Activated naive CD4-positive, alpha-beta T cell treated with anti-CD3 and anti-CD28 coated beads, Interleukin-2, amount 10 ng/mL, durations not matched to agents 7 days and 5 days (primary cell): ENCODE data around the gene EMILIN1.
"Not testable (repeated sequence)": the region's sequence is repeated elsewhere in the genome, so short reads cannot be mapped to it uniquely, and the experiment has no call there.

Experiments used
- CTCF ChIA-PET: fragments of 350-600 bp; sonication (Branson Sonifier 250); formaldehyde crosslinking; loops from one replicate; lab custom pipeline; 2021; ENCODE audit warnings: antibody characterized with exemption; lab: Charles Lee
- DNase-seq: peaks from one replicate; pipeline ENCODE4 v3.0.0-alpha.2; 2020
- H3K27ac Mint-ChIP-seq: one replicate; pipeline ENCODE4 v1.8.0; 2021; ENCODE audit warnings: mild to moderate bottlenecking, moderate library complexity, mixed read lengths
- H3K27me3 Mint-ChIP-seq: one replicate; pipeline ENCODE4 v1.8.0; 2021; ENCODE audit warnings: mild to moderate bottlenecking, mixed read lengths
- H3K36me3 Mint-ChIP-seq: one replicate; pipeline ENCODE4 v1.8.0; 2021; ENCODE audit warnings: mixed read lengths
- H3K4me1 Mint-ChIP-seq: one replicate; pipeline ENCODE4 v1.8.0; 2021; ENCODE audit warnings: mixed read lengths
- H3K4me3 Mint-ChIP-seq: one replicate; pipeline ENCODE4 v1.8.0; 2021; ENCODE audit warnings: mild to moderate bottlenecking, moderate library complexity, mixed read lengths
- H3K9me3 Mint-ChIP-seq: one replicate; pipeline ENCODE4 v1.8.0; 2021; ENCODE audit warnings: mixed read lengths

The EMILIN1 gene

GRCh38 chr2:27067385-27067784, 11.0 kb upstream of the EMILIN1 start:
- DNase-seq = no peak
- Mint-ChIP-seq H3K4me3 (no peak overlapping the region), H3K36me3 (peaks cover 56% of the 10 kb centered on the region), H3K9me3 (no peaks in the 10 kb centered on the region), H3K27ac (peak overlapping the region; percentile 55), H3K4me1 (peaks cover 45% of the 10 kb centered on the region), H3K27me3 (no peaks in the 10 kb centered on the region)
- CTCF ChIA-PET = no interaction called here

- CTCF ChIA-PET = interaction anchor here (0.8 kb wide), 1 partner anchor 11 kb away, joined by 3 read pairs; no protein-coding TSS in a partner anchor
These were observed 9.0 kb upstream of the EMILIN1 start for GRCh38 chr2:27069436-27069835.

GRCh38 chr2:27069961-27070618, 8.3 kb upstream of the EMILIN1 start:
- peaks cover 46% of the 10 kb centered on the region for H3K36me3 Mint-ChIP-seq
- peaks cover 68% of the 10 kb centered on the region for H3K4me1 Mint-ChIP-seq
- H3K4me3 Mint-ChIP-seq = peak overlapping the region; percentile 99
- H3K27ac Mint-ChIP-seq = peak overlapping the region; percentile 98
- no peaks in the 10 kb centered on the region for H3K9me3 Mint-ChIP-seq
- DNase-seq = no peak
- H3K27me3 Mint-ChIP-seq = no peaks in the 10 kb centered on the region
- CTCF ChIA-PET = no interaction called here

More at GRCh38 chr2:27069436-27069835, 9.0 kb upstream of the EMILIN1 start:
- no peaks in the 10 kb centered on the region for H3K9me3 Mint-ChIP-seq
- H3K27me3 Mint-ChIP-seq = no peaks in the 10 kb centered on the region
- H3K36me3 Mint-ChIP-seq = peaks cover 49% of the 10 kb centered on the region
- no peak overlapping the region for H3K27ac Mint-ChIP-seq
- peaks cover 62% of the 10 kb centered on the region for H3K4me1 Mint-ChIP-seq
- no peak for DNase-seq
- peak overlapping the region; percentile 99 for H3K4me3 Mint-ChIP-seq

- Mint-ChIP-seq H3K27ac (peak overlapping the region; percentile 98), H3K36me3 (peaks cover 40% of the 10 kb centered on the region), H3K9me3 (no peaks in the 10 kb centered on the region), H3K4me1 (peaks cover 71% of the 10 kb centered on the region), H3K4me3 (peak overlapping the region; percentile 99), H3K27me3 (no peaks in the 10 kb centered on the region)
- DNase-seq = no peak
- CTCF ChIA-PET = interaction anchor here (1.0 to 1.6 kb wide), 3 partner anchors 10 to 109 kb away, joined by 3 to 6 read pairs (median 5); partner anchors contain the start of gene AGBL5
These were observed 7.7 kb upstream of the EMILIN1 start for GRCh38 chr2:27070653-27071276.

GRCh38 chr2:27071277-27071989, 7.0 kb upstream of the EMILIN1 start, which contains the start of gene OST4:
OST4 (minus strand) TSS chr2:27071654.
- H3K9me3 Mint-ChIP-seq = no peaks in the 10 kb centered on the region
- peak within 1 kb of the TSS; percentile 98 for H3K27ac Mint-ChIP-seq
- peak; percentile 93 for DNase-seq
- H3K27me3 Mint-ChIP-seq = peaks cover 4% of the 10 kb centered on the region
- H3K4me3 Mint-ChIP-seq = peak within 1 kb of the TSS; percentile 99
- peaks cover 74% of the 10 kb centered on the region for H3K4me1 Mint-ChIP-seq
- CTCF ChIA-PET = interaction anchor here (1.0 to 1.6 kb wide), 3 partner anchors 10 to 110 kb away, joined by 3 to 6 read pairs (median 5); partner anchors contain the start of gene AGBL5
- H3K36me3 Mint-ChIP-seq = peaks cover 36% of the 10 kb centered on the region

- no peak for DNase-seq
- peaks cover 8% of the 10 kb centered on the region for H3K27me3 Mint-ChIP-seq
- H3K9me3 Mint-ChIP-seq = no peaks in the 10 kb centered on the region
- peaks cover 80% of the 10 kb centered on the region for H3K4me1 Mint-ChIP-seq
- peak overlapping the region; percentile 85 for H3K27ac Mint-ChIP-seq
- peak overlapping the region; percentile 78 for H3K4me3 Mint-ChIP-seq
- CTCF ChIA-PET = interaction anchor here (1.1 to 1.6 kb wide), 3 partner anchors 9 to 21 kb away, joined by 4 to 6 read pairs (median 5); partner anchors contain the start of gene AGBL5
- peaks cover 36% of the 10 kb centered on the region for H3K36me3 Mint-ChIP-seq
These were observed 6.2 kb upstream of the EMILIN1 start for GRCh38 chr2:27071990-27072830.

GRCh38 chr2:27072920-27073319, 5.5 kb upstream of the EMILIN1 start:
- Mint-ChIP-seq H3K4me3 (peak overlapping the region; percentile 78), H3K4me1 (peaks cover 78% of the 10 kb centered on the region), H3K27me3 (peaks cover 12% of the 10 kb centered on the region), H3K36me3 (peaks cover 31% of the 10 kb centered on the region), H3K9me3 (no peaks in the 10 kb centered on the region), H3K27ac (peak overlapping the region; percentile 47)
- CTCF ChIA-PET = interaction anchor here (1.1 kb wide), 1 partner anchor 8 kb away, joined by 4 read pairs; no protein-coding TSS in a partner anchor
- DNase-seq = no peak

GRCh38 chr2:27073782-27074181, 4.6 kb upstream of the EMILIN1 start:
- CTCF ChIA-PET = interaction anchor here (1.4 to 1.8 kb wide), 2 partner anchors 10 to 12 kb away, joined by 4 to 5 read pairs; no protein-coding TSS in a partner anchor
- peak overlapping the region; percentile 3 for H3K27ac Mint-ChIP-seq
- DNase-seq = no peak
- H3K36me3 Mint-ChIP-seq = peaks cover 22% of the 10 kb centered on the region
- no peak overlapping the region for H3K4me3 Mint-ChIP-seq
- H3K9me3 Mint-ChIP-seq = no peaks in the 10 kb centered on the region
- peaks cover 70% of the 10 kb centered on the region for H3K4me1 Mint-ChIP-seq
- peaks cover 12% of the 10 kb centered on the region for H3K27me3 Mint-ChIP-seq

- Mint-ChIP-seq H3K4me3 (no peak overlapping the region), H3K27me3 (peaks cover 12% of the 10 kb centered on the region), H3K4me1 (peaks cover 58% of the 10 kb centered on the region), H3K36me3 (peaks cover 10% of the 10 kb centered on the region), H3K9me3 (no peaks in the 10 kb centered on the region), H3K27ac (peak overlapping the region; percentile 90)
- DNase-seq = peak; percentile 69
- CTCF ChIA-PET = interaction anchor here (1.4 to 1.8 kb wide), 2 partner anchors 9 to 11 kb away, joined by 4 to 5 read pairs; no protein-coding TSS in a partner anchor
These were observed 3.5 kb upstream of the EMILIN1 start for GRCh38 chr2:27074738-27075565.

- peak; percentile 40 for DNase-seq
- H3K36me3 Mint-ChIP-seq, H3K4me3 Mint-ChIP-seq, CTCF ChIA-PET, H3K9me3 Mint-ChIP-seq: not testable (repeated sequence)
- Mint-ChIP-seq H3K27me3 (peaks cover 12% of the 10 kb centered on the region), H3K4me1 (peaks cover 58% of the 10 kb centered on the region), H3K27ac (peak overlapping the region; percentile 90)
These were observed 2.9 kb upstream of the EMILIN1 start for GRCh38 chr2:27075566-27075871.

- Mint-ChIP-seq H3K4me3 (no peak overlapping the region), H3K27ac (peak overlapping the region; percentile 13), H3K27me3 (peaks cover 12% of the 10 kb centered on the region), H3K9me3 (no peaks in the 10 kb centered on the region), H3K4me1 (peaks cover 60% of the 10 kb centered on the region), H3K36me3 (peaks cover 2% of the 10 kb centered on the region)
- no peak for DNase-seq
- CTCF ChIA-PET = no interaction called here
These were observed 2.1 kb upstream of the EMILIN1 start for GRCh38 chr2:27076323-27076722.

GRCh38 chr2:27077231-27077630, 1.2 kb upstream of the EMILIN1 start:
- Mint-ChIP-seq H3K4me3 (no peak overlapping the region), H3K36me3 (peaks cover 2% of the 10 kb centered on the region), H3K4me1 (peaks cover 62% of the 10 kb centered on the region), H3K27me3 (peaks cover 12% of the 10 kb centered on the region), H3K27ac (peak overlapping the region; percentile 2), H3K9me3 (no peaks in the 10 kb centered on the region)
- CTCF ChIA-PET = no interaction called here
- no peak for DNase-seq
